HFF-Myc (cell line): ENCODE data around the gene RPH3AL.
"Not testable (repeated sequence)": the region's sequence is repeated elsewhere in the genome, so short reads cannot be mapped to it uniquely, and the experiment has no call there.

Source experiments
- DNase-seq: peaks from one replicate; pipeline ENCODE4 v3.0.0-alpha.2; 2011; ENCODE audit warnings: low read depth; ENCODE audit errors: extremely low read depth
- H3K4me3 ChIP-seq: replicated peaks from 2 replicates; pipeline ENCODE4 v1.5.1; 2011; ENCODE audit warnings: low read depth, mild to moderate bottlenecking, control low read depth, low read length
- CTCF ChIP-seq: IDR thresholded peaks from 2 replicates; pipeline ENCODE4 v1.5.1; 2012; ENCODE audit warnings: mild to moderate bottlenecking, low read depth, low read length, control low read depth; ENCODE audit errors: missing control alignments

The RPH3AL gene

GRCh38 chr17:247767-248166 lies 104.8 kb downstream of the RPH3AL start:
- TF ChIP-seq CTCF, result no peak
- H3K4me3 ChIP-seq, result no peak overlapping the region
- DNase-seq, result no peak

- no peak for DNase-seq
- TF ChIP-seq CTCF, result no peak
- H3K4me3 ChIP-seq, result no peak overlapping the region
Observed at GRCh38 chr17:246851-247421, 105.7 kb downstream of the RPH3AL start.

DNA sequence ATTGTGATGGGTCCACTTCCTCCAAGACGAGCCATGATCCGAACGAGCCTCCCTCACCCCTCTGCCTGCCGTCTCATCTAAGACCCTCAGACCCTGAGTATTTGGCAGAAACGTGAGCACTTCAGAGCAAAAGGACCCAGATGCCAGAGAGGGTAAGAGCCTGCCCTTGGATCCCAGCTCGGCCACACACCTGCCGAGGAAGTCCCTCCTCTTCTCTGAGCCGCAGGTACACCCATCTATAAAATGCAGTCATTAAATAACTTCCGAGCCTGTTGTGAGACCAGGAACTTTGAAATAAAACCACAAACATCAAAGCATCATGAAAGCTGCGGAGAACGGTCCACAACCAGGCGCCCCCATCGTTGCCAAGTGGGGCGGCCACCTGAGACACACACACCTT lies 106.4 kb downstream of the RPH3AL start:
- no peak overlapping the region for H3K4me3 ChIP-seq
- no peak for DNase-seq
- TF ChIP-seq CTCF, result no peak

DNA sequence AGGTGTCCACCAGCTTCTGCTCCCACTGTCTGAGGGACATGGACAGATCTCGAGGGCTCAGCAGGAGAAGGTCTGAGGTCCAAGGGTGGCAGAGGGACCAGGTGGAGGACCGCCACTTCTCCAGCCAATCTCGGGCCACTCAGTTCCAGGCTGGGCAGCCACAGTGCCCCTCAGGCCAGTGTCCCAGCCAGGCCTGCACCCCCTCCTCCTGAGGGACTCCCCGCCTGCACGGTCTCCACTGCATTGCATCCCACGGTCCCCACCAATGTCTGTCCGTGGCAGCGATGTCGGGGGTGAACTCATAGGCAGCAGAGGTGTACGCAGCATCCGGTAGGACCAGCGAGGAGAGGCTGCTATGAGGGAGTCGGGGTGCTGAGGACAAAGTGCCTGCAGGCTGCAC lies 107.0 kb downstream of the RPH3AL start:
- H3K4me3 ChIP-seq, result no peak overlapping the region
- no peak for DNase-seq
- no peak for TF ChIP-seq CTCF

- no peak for DNase-seq
- no peak for TF ChIP-seq CTCF
- no peak overlapping the region for H3K4me3 ChIP-seq
Observed at GRCh38 chr17:245020-245419, 107.6 kb downstream of the RPH3AL start.

GRCh38 chr17:243924-244323 lies 108.7 kb downstream of the RPH3AL start:
- not testable (repeated sequence) for H3K4me3 ChIP-seq, DNase-seq

DNA sequence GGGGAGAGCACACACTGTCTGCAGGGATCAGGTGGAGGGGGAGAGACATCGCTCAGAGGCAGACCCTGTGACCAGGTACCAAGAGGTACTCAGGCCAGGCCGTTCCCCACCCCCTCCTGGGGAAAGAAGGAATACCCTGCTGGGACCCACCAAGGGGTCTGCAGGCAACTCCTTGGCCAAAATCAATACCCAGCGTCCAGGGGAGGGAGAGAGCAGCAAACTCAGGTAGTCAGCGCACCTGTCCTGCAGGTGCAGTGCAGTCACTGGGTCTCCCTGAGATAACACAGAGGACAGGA lies 113.7 kb downstream of the RPH3AL start:
- DNase-seq, result no peak
- H3K4me3 ChIP-seq, result no peak overlapping the region
- no peak for TF ChIP-seq CTCF
